Measurements from ENCODE around the gene MAMDC2.
"Not testable (repeated sequence)": the region's sequence is repeated elsewhere in the genome, so short reads cannot be mapped to it uniquely, and the experiment has no call there.

Gene MAMDC2

GRCh38 chr9:70197216-70198044 is 153.8 kb downstream of the MAMDC2 start:
- DNase-seq (ENCODE audit: low spot score) = no peak

GRCh38 chr9:70204743-70205142 is 161.1 kb downstream of the MAMDC2 start:
- not testable (repeated sequence) for DNase-seq (ENCODE audit: low spot score)

- DNase-seq (ENCODE audit: low spot score) = no peak
Observed at GRCh38 chr9:70205366-70206020, 161.8 kb downstream of the MAMDC2 start.

GRCh38 chr9:70217029-70217428 is 173.4 kb downstream of the MAMDC2 start:
- DNase-seq (ENCODE audit: low spot score) = no peak

GRCh38 chr9:70218767-70219166 is 175.1 kb downstream of the MAMDC2 start:
- DNase-seq (ENCODE audit: low spot score) = no peak

- no peak for DNase-seq (ENCODE audit: low spot score)
Observed at GRCh38 chr9:70220216-70220615, 176.6 kb downstream of the MAMDC2 start.

- DNase-seq (ENCODE audit: low spot score) = no peak
Observed at GRCh38 chr9:70222354-70222753, 178.7 kb downstream of the MAMDC2 start.

GRCh38 chr9:70228118-70228517 is 184.5 kb downstream of the MAMDC2 start:
- no peak for DNase-seq (ENCODE audit: low spot score)

- DNase-seq (ENCODE audit: low spot score) = no peak
Observed at GRCh38 chr9:70228611-70229010, 185.0 kb downstream of the MAMDC2 start.

GRCh38 chr9:70229026-70229425 is 185.4 kb downstream of the MAMDC2 start:
- DNase-seq (ENCODE audit: low spot score) = no peak

- DNase-seq (ENCODE audit: low spot score) = no peak
Observed at GRCh38 chr9:70229579-70229978, 185.9 kb downstream of the MAMDC2 start.

GRCh38 chr9:70232476-70232875 is 188.8 kb downstream of the MAMDC2 start:
- no peak for DNase-seq (ENCODE audit: low spot score)

GRCh38 chr9:70234208-70234607 is 190.6 kb downstream of the MAMDC2 start:
- DNase-seq (ENCODE audit: low spot score) = not testable (repeated sequence)

- DNase-seq (ENCODE audit: low spot score) = not testable (repeated sequence)
Observed at GRCh38 chr9:70245952-70246351, 202.3 kb downstream of the MAMDC2 start.

- DNase-seq (ENCODE audit: low spot score) = no peak
Observed at GRCh38 chr9:70250221-70250620, 206.6 kb downstream of the MAMDC2 start.

- no peak for DNase-seq (ENCODE audit: low spot score)
Observed at GRCh38 chr9:70255486-70255885, 211.8 kb downstream of the MAMDC2 start.

- DNase-seq (ENCODE audit: low spot score) = no peak
Observed at GRCh38 chr9:70256123-70256551, 212.5 kb downstream of the MAMDC2 start.

- DNase-seq (ENCODE audit: low spot score) = no peak
Observed at GRCh38 chr9:70257502-70257901, 213.9 kb downstream of the MAMDC2 start.

GRCh38 chr9:70257991-70258691 is 214.5 kb downstream of the MAMDC2 start:
- DNase-seq (ENCODE audit: low spot score) = peak; percentile 17

GRCh38 chr9:70258692-70259511 is 215.3 kb downstream of the MAMDC2 start, which contains the start of gene SMC5:
TSS of gene SMC5 (plus strand) at chr9:70258978. CDS start at chr9:70259079, 101 bp downstream.
- peak; percentile 89 for DNase-seq (ENCODE audit: low spot score)

- DNase-seq (ENCODE audit: low spot score) = no peak
Observed at GRCh38 chr9:70259512-70259802, 215.8 kb downstream of the MAMDC2 start.

- no peak for DNase-seq (ENCODE audit: low spot score)
Observed at GRCh38 chr9:70260007-70260443, 216.4 kb downstream of the MAMDC2 start.
